Measurements from ENCODE around the gene SLC24A3. TPM values are rescaled to one million over a fixed set of nuclear protein-coding genes. Genes with fewer than 3 reads are reported as not detected.

Gene SLC24A3
- total RNA-seq, 1 donor from 2014 or later: not detected

DNA sequence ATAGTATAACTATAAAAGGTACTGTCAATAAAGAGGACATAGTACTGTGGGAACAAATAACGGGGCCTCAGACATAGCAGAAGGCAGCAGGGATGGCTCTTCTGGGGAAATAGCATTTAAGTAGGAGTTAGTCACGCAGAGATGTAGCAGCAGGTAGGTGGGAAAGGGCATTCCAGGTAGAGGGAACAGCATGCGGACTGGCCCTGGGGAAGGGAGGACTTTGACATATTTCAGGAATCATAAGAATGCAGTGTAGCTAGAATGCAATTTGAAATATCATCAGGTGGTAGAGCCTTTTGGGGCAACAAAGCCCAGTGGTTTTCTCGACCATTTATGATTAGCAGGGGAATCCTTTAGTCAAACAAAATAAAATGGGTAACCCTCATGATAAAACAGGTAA is 191.1 kb downstream of the SLC24A3 start:
- ChIA-PET POLR2A (no interaction called here), CTCF (no interaction called here)
- ATAC-seq (ENCODE audit: low read depth) (no peak), DNase-seq (no peak)
- no peaks in the 10 kb centered on the region for H3K36me3 Mint-ChIP-seq (ENCODE audit: low read depth)
- H3K27ac Mint-ChIP-seq: no peak overlapping the region
- intact Hi-C loops (cut with micrococcal nuclease): no loop called here
- H3K4me1 Mint-ChIP-seq: no peaks in the 10 kb centered on the region
- TF ChIP-seq, protein P1, sequence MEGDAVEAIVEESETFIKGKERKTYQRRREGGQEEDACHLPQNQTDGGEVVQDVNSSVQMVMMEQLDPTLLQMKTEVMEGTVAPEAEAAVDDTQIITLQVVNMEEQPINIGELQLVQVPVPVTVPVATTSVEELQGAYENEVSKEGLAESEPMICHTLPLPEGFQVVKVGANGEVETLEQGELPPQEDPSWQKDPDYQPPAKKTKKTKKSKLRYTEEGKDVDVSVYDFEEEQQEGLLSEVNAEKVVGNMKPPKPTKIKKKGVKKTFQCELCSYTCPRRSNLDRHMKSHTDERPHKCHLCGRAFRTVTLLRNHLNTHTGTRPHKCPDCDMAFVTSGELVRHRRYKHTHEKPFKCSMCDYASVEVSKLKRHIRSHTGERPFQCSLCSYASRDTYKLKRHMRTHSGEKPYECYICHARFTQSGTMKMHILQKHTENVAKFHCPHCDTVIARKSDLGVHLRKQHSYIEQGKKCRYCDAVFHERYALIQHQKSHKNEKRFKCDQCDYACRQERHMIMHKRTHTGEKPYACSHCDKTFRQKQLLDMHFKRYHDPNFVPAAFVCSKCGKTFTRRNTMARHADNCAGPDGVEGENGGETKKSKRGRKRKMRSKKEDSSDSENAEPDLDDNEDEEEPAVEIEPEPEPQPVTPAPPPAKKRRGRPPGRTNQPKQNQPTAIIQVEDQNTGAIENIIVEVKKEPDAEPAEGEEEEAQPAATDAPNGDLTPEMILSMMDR (IDR thresholded peaks at IDR 0.05): no peak
- H3K9me3 Mint-ChIP-seq: peaks cover 5% of the 10 kb centered on the region
- H3K4me3 Mint-ChIP-seq: no peak overlapping the region
- no peaks in the 10 kb centered on the region for H3K27me3 Mint-ChIP-seq

DNA sequence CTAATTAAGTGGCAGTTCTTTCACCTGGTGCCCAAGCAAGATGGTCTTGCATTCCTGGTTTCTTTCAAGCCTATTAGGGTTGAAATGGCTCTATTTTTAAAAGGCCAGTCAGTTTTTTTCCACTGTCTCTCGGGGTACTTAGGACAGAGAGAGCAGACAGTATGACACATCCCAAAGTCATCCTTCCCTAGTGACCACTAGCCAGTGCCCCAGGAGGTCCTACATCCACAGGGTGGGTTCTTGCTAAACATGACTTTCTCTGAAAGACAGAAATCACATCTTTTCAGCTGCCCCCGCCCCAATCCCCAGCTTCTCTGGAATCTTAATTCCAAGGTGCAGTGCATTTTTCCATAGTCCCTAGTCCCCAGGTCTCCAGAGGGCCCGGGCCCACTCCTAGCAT is 192.4 kb downstream of the SLC24A3 start:
- Mint-ChIP-seq H3K4me1 (no peaks in the 10 kb centered on the region), H3K36me3 (ENCODE audit: low read depth) (no peaks in the 10 kb centered on the region), H3K4me3 (no peak overlapping the region), H3K27me3 (peaks cover 4% of the 10 kb centered on the region), H3K27ac (no peak overlapping the region), H3K9me3 (no peaks in the 10 kb centered on the region)
- intact Hi-C loops (cut with micrococcal nuclease): no loop called here
- TF ChIP-seq, protein P1 (IDR thresholded peaks at IDR 0.05): no peak
- CTCF ChIA-PET: no interaction called here
- no peak for DNase-seq
- POLR2A ChIA-PET: no interaction called here
- no peak for ATAC-seq (ENCODE audit: low read depth)

DNA sequence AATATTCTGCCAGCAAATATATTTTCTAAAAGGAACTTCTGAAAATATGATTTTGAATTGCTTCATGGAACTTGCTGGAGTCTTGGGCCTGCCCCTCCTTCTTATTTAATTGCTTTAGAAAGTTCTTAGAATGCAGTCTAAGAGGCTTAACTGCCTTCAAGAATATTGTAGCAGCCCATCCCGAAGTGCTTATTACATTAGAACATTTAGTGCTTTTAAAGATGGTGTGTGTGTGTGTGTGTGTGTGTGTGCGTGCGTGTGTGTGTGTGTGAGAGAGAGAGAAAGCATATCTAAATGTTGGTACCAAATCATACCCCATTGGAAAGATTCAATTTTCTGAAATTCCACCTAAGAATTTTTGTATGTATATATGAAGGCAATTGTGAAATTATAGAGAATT is 193.5 kb downstream of the SLC24A3 start:
- TF ChIP-seq, protein P1 (IDR thresholded peaks at IDR 0.05): no peak

DNA sequence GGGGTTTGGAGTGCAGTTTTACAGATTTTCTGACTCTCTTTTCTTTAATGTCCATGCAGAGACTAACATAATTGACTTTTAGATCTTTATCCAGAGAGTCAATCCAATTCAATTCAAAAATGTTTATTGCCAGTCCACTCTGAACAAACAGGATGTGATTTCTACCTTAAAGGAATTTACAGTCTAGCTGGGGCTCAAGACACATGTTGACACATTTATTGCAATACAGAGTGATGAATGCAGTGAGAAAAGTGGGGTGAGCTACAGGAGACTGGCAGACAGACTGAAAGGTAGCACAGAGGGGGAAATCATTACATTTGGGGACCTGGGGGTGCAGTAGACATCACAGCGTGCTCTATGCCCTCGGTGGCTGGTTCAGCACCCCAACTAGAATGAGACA is 193.9 kb downstream of the SLC24A3 start:
- ATAC-seq (ENCODE audit: low read depth) (no peak), DNase-seq (no peak)
- TF ChIP-seq, protein P1 (IDR thresholded peaks at IDR 0.05): no peak
- CTCF ChIA-PET: no interaction called here
- H3K27ac Mint-ChIP-seq: no peak overlapping the region
- peaks cover 8% of the 10 kb centered on the region for H3K27me3 Mint-ChIP-seq
- H3K4me1 Mint-ChIP-seq: no peaks in the 10 kb centered on the region
- no peaks in the 10 kb centered on the region for H3K36me3 Mint-ChIP-seq (ENCODE audit: low read depth)
- H3K9me3 Mint-ChIP-seq: no peaks in the 10 kb centered on the region
- H3K4me3 Mint-ChIP-seq: no peak overlapping the region
- intact Hi-C loops (cut with micrococcal nuclease): no loop called here
- POLR2A ChIA-PET: no interaction called here

More for the DNA sequence above, 193.5 kb downstream of the SLC24A3 start:
- ATAC-seq (ENCODE audit: low read depth) (no peak), DNase-seq (no peak)
- intact Hi-C loops (cut with micrococcal nuclease): no loop called here
- no peaks in the 10 kb centered on the region for H3K36me3 Mint-ChIP-seq (ENCODE audit: low read depth)
- H3K4me1 Mint-ChIP-seq: no peaks in the 10 kb centered on the region
- H3K4me3 Mint-ChIP-seq: no peak overlapping the region
- no peak overlapping the region for H3K27ac Mint-ChIP-seq
- ChIA-PET CTCF (no interaction called here), POLR2A (no interaction called here)
- peaks cover 8% of the 10 kb centered on the region for H3K27me3 Mint-ChIP-seq
- no peaks in the 10 kb centered on the region for H3K9me3 Mint-ChIP-seq

DNA sequence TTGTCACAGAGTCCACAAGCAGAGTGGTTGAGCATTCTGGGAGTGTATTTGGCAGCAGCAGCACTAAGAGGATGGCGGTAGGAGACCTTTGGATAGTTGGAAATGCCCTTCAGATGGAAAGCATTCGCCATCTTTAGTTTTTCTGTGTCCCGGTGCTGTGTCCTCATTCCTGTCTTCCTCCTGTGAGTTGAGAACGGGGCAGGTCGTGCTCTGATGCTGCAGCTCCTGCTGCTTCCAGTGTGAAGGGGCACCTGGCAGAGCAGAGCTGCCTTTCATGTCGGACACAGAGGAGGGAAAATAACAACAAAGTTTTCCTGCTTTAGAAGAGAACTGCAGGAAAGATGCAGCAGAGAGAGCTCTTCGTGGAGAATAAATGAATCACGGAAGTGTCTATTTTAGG is 194.8 kb downstream of the SLC24A3 start:
- no peak overlapping the region for H3K4me3 Mint-ChIP-seq
- TF ChIP-seq, protein P1 (IDR thresholded peaks at IDR 0.05): no peak
- ChIA-PET CTCF (no interaction called here), POLR2A (no interaction called here)
- intact Hi-C loops (cut with micrococcal nuclease): no loop called here
- H3K27ac Mint-ChIP-seq: no peak overlapping the region
- no peaks in the 10 kb centered on the region for H3K36me3 Mint-ChIP-seq (ENCODE audit: low read depth)
- H3K4me1 Mint-ChIP-seq: no peaks in the 10 kb centered on the region
- DNase-seq (no peak), ATAC-seq (ENCODE audit: low read depth) (no peak)
- peaks cover 8% of the 10 kb centered on the region for H3K27me3 Mint-ChIP-seq
- H3K9me3 Mint-ChIP-seq: no peaks in the 10 kb centered on the region
